ENCODE measurements around the gene FBXO36.
A peak's percentile ranks its signal among the peaks of the same experiment; 100 is the strongest.
"Not testable (repeated sequence)": the region's sequence is repeated elsewhere in the genome, so short reads cannot be mapped to it uniquely, and the experiment has no call there.

FBXO36 gene, protein sequence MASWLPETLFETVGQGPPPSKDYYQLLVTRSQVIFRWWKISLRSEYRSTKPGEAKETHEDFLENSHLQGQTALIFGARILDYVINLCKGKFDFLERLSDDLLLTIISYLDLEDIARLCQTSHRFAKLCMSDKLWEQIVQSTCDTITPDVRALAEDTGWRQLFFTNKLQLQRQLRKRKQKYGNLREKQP

DNA sequence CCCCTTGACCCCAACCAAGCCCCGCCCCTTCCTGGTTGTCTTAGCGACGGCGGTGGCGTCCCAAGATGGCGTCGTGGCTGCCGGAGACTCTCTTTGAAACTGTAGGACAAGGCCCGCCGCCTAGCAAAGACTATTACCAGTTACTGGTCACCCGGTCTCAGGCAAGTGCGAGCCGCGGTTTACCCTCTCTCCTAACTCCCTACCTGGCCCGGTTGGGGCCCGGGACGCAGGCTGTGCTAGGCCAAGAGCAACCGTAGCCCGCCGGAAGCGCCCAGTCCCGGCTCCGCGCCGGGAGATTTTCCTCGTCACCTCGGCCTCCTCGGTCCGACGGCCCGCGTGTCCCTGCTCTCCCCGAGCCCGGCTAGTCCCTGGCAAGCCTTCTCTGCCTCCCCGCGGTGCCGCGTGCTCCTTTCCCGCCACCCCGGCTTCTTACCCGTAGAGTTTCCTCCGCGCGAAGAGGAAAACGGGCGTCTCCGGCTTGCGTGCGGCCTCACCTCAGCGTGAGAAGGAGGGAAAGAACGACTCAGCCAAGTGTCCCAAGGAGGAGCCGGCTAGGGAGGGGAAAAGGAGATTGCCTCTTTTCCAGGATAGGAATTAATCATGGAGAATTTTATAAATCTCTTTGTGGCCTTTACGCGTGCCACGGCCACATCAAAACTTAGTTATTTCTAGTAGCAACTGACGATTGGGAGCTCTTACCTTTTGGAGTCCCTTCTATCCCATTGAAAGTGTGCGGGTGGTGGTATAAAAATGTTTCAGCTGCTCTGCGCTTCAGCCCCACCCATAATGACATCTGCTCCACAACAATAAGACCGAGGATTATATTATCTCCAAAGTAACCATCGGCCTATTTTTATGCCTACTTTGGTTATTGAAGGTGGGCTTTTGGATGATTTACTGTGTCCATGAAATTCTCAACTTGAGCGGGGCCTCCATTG lies at the start of gene FBXO36:
FBXO36 (plus strand) TSS at position 55 of the 938 bp plus-strand sequence; CDS start at position 66, 11 bp downstream.
- DNase-seq, result peak; percentile 91

DNA sequence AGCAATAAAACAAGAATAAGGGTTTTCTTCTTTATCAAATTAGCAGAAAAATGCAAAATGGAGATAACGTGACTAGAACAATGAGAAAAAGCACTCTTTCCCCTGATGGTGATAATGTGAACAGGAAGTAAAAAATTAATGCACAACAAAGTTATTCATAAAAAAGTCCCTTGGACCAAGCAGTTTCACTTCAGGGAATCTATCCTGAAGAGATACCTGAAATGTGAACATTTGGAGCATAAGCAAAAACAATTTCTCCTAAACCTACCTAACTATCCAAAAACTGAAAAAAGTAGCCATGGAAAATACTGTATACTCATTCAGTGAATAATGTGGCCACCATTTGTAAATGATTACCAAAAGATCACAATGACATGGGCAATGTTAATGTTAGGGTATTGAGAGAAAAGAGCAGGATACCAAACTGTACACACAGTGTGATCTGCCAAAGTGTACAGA lies 49.2 kb upstream of the FBXO36 start:
- no peak for DNase-seq

DNA sequence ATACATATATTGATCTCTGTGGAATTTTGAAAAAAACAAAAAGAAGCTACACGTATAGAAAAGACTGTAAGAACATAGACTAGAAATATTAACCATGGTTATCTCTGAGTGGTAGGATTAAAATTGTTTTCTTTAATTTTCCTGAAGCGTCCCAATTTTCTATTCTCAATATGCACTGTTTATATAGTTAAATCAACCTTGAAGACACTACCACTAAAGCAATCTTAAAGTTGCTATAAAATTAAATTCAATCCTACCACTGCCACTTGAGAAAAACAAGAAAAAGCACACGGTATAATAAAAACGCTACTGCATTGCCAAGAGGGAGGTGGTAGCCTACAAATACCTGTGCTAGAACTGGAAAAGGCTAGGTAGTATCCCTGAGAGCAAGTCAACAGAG lies 47.7 kb upstream of the FBXO36 start:
- DNase-seq, result no peak

DNA sequence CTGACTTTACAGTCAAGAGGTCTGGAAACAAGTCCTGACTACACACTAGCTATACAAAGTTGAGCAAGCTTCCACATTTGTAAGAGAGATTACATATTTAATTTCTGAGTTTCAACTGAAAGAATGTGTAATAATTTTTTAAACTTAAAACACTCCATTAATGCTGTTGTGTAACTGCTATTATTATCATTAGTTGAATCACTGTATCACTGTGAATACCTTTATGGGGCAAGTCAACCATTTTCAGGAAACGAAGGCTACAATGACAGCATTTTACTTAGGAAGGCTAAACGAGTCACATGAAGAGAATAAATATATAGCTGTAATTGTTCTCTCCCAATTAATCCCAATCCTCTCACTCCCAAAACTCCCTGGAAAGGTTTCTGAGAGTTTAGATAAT lies 46.8 kb upstream of the FBXO36 start:
- no peak for DNase-seq

DNA sequence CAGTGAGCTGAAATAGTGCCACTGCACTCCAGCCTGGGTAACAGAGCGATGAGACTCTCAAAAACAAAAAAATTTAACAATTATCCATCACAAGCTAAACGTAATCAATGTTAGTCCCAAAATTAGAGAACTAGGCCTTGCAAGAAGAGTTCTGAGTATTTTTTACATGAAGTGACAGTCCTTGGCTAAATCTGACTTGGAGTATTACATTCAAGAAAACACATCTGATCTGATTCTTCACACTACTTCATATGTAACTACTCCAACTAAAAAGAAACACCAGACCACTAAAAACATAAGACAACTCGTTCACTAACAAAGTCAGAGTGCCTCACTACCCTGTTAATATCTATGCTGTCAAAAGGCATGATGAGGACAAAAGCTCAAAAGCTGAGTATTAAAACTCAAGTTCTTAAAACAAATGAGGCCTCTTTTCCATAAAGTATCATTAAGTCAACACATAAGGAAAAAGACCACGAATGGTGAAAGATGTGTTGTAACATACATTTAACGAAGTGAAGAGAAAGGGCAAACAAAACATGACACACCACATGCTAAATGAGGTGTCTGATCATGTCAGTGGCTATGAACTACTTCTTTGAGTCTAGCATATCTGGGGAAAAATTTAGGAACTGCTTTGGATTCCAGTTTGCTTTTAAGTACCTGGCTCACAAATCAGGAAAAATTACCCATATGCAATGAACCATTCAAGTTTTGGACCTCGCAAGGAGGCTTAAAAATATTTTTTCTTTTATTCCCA lies 42.9 kb upstream of the FBXO36 start:
- DNase-seq, result no peak

DNA sequence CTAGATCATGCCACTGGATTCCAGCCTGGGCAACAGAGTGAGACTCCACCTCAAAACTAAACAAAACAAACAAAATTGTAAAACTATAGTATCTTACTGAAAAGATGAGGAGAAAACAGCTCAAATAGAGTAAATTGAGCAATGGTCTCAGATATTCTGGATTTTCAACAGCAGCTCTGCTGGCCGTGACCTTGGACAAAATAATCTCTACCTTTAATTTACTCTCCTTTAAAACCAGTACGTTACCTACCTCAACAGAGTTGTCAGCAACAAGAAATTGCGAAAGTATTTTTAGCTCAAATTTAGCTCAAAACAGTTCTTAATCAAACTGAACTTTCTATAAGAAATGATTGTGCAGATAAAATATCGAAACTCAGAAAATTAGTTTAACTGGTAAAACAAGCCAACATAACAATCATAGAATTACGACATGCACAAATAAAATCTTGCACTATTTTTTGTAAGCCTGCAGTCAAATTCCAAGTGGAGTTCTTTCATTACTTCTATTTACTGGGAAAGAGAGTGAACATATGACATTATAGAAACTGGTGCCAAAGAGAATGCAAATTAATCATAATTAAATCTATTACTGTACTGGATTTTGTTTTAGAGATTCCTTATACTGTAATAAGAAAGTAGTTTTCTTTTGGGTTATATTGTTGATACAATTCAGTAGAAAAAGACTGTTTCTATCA lies 41.3 kb upstream of the FBXO36 start:
- DNase-seq, result no peak

DNA sequence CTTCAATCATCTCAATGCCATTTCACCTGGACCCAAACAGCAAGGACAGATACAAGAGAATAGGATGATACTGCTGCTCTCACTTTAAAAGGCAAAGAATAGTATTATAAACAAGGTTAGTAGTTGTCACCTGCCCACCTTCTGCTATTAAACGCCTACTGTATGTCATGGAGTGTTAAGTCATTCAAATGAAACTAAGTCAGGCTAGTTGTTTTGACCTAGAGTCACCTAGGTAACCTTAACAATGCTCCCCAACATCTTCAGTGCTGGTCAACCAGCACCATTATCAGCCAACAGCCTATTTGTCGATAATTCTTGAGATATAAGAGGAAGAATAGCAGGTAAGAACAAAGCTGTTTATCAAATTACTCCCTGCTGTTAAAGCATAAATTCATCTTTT lies 39.7 kb upstream of the FBXO36 start:
- DNase-seq, result no peak

DNA sequence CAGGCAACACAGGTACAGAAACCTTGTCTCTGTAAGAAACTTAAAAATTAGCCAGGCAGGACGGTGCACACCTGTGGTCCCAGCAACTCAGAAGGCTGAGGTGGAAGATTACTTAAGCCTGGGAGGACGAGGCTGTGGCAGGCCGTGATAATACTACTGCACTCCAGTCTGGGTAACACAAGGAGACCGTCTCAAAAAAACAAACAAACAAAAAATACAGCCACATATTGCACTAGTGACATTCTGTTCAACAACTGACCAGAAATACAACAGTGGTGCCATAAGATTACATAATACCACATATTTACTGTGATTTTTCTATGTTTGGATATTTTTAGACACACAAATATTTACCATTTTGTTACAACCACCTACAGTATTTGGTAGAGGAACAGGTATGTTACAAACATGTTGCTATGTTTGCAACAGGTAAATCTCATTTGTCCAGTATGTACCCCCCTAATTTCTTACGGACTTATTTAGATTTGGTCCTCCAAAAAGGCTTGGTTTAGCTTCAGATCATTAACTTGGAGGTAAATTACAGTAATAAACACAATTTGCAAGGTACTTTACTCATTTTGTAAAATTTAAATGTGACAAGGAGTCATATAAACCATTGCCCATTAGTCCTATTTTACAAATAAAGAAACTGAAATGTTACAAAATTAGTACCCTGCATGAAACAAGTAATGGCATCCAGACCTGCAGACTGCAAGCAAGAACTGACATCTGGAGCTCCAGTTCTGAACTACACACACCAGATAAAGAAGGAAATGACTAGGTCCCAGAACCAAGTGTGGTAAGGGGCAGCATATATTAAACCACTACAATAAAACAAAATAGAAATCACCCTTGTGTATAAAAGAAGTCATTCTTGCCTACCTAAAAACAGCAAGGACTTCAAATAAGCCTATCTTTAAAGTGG lies 37.3 kb upstream of the FBXO36 start:
- DNase-seq, result no peak

DNA sequence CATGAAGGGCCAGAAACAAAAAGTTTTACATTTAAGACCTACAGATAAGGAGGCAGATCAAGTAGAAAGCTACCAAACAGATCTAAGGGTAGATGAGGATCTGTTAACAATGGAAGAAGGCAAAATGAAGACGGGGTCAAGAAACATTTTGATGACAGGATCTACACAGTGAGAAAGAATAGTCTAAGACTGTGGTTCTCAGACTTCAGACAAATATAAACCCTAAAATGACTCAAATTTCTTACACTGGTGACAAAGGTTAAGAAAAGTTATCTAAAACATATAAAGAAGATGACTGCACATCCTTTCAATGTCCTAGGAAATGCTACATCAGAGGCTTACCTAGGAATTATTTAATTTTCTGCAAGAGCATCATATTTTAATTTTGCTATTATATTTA lies 34.9 kb upstream of the FBXO36 start:
- DNase-seq, result no peak

DNA sequence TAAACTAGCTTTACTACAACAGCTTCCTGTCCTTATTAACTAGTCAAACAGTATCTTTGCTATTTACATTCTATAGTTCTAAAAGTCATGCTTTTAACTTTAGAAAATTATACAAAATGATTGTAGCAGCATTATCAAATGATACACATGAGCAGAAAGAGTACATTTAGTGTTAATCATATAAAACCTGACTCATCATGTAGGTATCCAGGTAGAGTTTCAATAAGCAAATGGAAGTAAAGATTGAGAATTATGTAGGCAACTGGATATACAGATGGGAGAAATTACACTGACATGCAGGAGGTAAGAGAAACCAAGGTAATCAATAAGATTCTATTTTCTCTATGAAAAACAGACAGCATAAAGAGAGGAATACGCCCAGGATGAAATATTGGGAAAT lies 34.3 kb upstream of the FBXO36 start:
- DNase-seq, result no peak

DNA sequence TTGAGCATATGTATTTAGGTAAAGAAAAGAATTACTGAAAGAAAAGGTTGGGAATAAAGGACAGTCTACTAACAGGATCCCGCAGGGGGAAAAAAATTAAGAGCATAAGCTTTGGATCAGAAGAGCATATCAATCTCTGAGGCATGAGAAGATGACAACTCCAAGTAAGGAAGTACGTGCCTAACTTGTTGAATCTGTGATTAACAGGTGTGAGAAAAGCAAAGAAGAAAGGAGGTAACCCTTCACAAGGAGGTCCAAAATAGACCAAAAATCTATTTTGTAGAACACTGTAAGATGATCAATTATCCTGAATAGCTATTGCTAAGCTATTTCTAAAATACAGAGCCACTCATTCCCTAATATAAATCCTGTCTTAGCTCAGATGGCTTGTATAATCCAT lies 33.3 kb upstream of the FBXO36 start:
- no peak for DNase-seq

DNA sequence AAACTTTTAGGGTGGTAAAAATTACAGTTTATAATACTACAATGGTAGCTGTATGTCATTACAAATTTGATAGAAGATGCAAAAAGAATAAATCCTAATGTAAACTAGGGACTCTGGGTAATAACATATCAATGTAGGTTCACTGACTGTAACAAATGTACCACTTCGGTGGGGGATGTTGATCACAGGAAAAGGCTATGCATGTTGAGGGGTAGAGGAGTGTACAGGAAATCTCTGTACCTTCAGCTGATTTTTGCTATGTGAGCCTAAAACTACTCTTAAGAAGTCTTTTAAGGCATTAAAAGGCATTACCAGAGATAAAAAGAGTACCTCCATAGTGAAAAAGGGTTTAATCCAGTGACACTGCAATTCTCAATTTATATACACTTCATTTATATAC lies 25.4 kb upstream of the FBXO36 start:
- no peak for DNase-seq

DNA sequence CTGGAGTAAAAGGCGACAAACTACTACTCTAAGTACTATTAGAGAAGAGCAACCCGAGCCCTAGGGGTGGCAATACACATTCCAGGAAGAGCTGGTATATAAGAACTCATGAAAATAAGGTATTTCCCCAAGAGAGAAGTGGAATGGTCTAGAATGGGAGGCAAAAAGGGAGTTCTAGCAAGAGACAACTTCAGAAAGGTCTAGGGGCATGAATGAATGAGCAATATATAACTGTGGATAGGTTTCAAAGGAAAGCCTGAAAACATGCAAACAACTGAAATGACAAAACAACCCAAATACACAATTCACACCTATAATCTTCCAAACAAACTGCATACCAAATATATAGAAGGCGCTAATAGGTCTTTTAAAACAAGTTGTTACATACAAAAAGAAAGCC lies 22.7 kb upstream of the FBXO36 start:
- no peak for DNase-seq

DNA sequence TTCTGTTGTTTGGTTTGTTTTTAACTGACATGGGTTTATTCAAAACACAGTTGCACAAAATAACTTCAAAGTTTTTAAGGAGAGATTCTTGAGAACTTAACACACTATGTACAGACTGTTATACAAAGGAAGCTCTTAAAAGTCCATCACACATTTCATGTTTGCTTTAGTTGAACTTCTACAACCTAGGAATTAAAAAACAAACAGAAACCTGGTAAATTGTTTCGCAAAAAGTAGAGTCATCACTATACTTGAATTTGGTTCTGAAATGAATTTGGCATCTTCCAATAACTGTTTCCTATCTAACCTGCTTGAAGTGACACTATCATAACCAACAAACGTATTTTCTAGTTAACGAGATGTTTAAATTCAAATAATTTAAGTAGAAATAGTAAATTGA lies 22.3 kb upstream of the FBXO36 start:
- DNase-seq, result no peak

DNA sequence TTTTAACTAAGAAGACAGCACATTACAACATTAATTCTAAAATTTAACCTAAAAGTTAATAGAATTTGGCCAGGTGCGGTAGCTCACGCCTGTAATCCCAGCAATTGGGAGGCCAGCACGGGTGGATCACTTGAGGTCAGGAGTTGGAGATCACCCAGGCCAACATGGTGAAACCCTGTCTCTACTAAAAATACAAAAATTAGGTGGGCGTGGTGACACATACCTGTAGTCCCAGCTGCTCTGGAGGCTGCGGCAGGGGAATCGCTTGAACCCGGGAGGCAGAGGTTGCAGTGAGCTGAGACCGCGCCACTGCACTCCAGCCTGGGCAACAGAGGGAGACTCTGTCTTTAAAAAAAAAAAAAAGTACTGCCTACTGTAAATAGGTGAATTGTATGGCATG lies 21.8 kb upstream of the FBXO36 start:
- not testable (repeated sequence) for DNase-seq

DNA sequence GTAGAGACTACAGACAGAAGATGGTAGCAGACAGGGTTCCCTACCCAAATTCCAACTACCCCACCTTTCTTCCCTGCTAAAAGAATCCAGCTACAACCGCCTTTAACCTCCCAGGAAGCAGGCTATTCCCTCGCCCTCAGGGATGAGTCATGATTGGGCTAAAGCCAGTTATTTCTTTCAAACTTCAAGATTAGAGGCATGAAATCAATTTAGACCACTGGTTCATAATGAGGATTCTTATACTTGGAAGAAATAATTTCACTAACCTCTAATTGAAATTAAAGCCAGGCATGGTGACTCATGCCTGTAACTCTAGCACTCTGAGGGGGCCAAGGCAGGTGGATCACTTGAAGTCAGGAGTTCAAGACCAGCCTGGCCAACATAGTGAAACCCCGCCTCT lies 20.5 kb upstream of the FBXO36 start:
- DNase-seq, result no peak

DNA sequence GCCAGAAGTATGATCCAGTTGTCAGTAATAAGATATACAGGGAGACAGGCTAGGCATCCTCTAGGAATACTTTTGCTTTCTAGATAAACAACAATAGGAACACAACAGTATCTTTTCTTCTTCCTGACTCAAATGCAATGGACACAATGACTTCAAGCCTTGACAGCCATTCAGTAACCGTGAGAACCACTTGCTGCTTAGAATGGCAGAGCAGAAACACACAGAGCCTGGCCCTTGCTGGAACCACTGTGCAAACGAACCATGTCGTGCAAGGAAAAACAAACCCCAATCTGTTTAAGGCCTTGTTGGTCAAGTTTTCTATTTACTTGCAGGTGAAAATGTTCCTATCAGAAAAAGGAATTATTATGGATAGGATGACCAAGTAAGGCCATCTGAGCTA lies 19.3 kb upstream of the FBXO36 start:
- no peak for DNase-seq

DNA sequence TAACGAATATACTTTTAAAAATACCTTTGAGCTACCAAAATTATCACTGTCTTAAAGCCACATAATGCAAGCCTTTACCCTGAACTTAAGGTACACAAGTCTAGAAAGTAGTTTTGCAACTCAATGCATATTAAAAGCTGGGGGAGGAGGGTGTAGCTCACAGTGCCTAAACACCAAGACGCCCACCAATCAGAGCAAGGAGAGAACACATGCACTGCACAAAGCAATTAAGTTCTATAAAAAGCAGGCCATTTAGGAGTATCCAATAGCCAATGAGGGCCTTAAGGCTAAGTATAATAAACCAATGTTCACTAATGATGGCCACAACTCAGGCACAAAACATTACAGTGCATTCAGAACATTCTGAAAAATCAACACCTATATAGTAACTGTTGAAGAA lies 16.7 kb upstream of the FBXO36 start:
- DNase-seq, result no peak

DNA sequence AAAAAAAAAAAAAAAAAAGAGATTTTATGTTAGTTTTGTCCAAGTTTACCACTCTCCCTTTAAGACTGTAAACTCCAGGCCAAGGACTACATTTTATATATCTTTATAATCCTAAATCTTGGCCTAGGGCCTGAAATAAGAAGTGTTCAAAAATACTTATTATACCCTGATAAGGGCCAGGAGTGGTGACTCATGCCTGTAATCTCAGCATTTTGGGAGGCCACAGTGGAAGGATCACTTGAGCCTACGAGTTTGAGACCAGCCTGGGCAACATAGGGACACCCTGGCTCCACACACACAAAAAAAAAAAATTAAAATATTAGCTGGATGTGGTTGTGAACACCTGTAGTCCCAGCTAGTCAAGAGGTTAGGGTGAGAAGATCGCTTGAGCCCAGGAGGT lies 13.2 kb upstream of the FBXO36 start:
- DNase-seq, result no peak

DNA sequence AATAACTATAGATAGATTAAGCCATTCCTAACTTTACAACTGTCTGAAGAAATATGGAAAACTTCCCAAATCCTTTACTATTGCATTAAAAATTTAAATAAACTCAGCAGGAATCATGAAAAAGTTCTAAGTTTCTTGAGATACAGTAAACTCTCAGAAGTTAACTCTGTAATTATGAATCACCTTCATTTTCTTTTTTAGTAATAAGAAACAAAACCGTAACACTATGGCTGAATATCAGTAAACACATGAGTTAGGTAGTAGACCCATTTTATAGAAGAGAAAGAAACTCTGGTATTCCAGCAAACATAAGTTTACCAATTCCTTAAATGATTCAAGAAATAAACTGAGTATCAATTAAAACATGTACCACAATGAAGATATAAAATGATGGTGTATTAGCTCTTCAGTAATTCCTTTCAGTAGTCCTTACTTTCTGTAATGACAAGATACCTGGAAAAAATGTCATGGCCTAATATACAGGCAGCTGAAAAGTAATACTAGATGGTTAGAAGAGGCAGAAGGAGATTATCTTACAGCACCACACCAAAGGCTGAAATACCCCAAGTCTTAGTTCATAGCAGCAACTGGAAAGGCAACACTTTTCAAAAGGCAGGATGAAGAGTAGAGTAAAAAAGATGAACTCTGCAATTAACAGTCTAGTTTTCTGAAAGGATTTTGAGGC lies 12.0 kb upstream of the FBXO36 start:
- no peak for DNase-seq

DNA sequence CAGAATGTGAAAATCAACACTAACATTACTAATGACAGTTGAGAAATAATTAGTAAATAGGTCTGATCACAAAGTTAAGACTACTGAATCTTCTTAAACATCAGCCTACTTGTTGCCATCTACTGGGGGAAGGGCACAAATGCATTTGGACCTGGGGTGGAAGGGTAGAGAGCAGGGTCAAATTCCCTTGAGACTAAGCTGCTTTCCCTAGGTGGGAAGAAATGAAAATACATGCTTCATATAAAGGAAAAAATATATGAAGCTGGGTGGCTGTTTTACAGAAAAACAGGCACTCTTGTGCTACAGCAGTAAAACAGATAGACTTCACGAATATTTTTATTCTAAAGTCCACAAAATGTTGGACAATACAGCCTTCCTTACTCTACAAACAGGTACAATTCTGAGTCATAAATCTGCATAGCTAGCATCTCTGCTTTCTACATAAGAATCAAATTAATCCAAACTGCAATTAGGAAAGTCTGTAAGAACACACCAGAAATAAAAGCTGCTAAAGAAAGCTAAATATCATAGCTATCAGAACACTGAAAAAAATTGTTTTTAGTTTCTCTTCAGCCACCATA lies 11.4 kb upstream of the FBXO36 start:
- DNase-seq, result no peak
